Measurements from ENCODE around the gene LAMA2.

LAMA2 gene

DNA sequence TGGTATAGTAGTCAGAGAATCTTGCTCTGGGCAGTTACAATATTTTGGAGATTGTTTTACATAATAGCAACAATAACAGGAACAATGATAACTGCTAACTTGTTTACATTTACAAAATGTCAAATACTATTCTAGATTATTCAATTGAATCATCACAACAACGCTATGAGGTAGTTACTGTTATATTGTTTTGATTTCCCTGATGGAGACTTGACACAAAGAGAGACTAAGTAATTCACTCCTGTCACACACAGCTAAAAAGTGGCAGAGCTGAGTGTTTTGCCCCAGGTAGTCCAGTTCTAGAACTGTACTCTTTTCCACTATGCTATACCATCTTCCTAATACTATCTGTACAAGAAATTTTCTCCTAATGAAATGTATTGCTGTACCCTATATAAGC, 356.1 kb downstream of the LAMA2 start:
- H3K27ac ChIP-seq (ENCODE audit: low read depth, low read length, severe bottlenecking) = no peak overlapping the region
- no peaks in the 10 kb centered on the region for H3K4me1 ChIP-seq (ENCODE audit: control insufficient read depth, insufficient read depth, low read length, poor library complexity, severe bottlenecking)
- H3K9me3 ChIP-seq (ENCODE audit: control insufficient read depth, low read length) = no peaks in the 10 kb centered on the region
- H3K36me3 ChIP-seq (ENCODE audit: control insufficient read depth, insufficient read depth, low read length) = no peaks in the 10 kb centered on the region
- no peak overlapping the region for H3K4me3 ChIP-seq (ENCODE audit: extremely low read depth, insufficient read depth, low read length, poor library complexity, severe bottlenecking)
- no CpG with 5 or more reads among the region's 1 CpG for WGBS, 2 experiments (ENCODE audit: insufficient coverage in 2 of 2)

DNA sequence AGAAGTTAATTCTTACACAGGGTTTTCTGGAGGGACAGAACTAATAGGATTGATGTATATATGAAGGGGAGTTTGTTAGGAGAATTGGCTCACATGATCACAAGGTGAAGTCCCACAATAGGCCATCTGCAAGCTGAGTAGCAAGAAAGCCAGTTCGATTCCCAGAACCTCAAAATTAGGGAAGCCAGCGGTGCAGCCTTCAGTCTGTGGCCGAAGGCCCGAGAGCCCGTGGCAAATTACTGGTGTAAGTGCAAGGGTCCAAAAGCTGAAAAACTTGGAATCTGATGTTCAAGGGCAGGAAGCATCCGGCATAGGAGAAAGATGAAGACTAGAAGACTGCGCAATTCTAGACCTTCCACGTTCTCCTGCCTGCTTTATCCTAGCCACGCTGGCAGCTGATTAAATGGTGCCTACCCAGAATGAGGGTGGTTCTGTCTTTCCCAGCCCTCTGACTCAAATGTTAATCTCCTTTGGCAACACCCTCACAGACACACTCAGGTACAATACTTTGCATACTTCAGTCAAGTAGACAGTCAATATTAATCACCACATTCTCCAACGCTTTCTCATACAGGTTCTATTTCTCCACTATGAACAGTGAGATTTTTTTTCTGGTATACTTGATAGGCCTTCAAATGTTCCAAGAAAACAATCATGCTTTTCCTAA, 357.0 kb downstream of the LAMA2 start:
- Histone ChIP-seq H3K4me3 (ENCODE audit: extremely low read depth, insufficient read depth, low read length, poor library complexity, severe bottlenecking) (no peak overlapping the region), H3K27ac (ENCODE audit: low read depth, low read length, severe bottlenecking) (no peak overlapping the region), H3K9me3 (ENCODE audit: control insufficient read depth, low read length) (no peaks in the 10 kb centered on the region), H3K36me3 (ENCODE audit: control insufficient read depth, insufficient read depth, low read length) (no peaks in the 10 kb centered on the region), H3K4me1 (ENCODE audit: control insufficient read depth, insufficient read depth, low read length, poor library complexity, severe bottlenecking) (no peaks in the 10 kb centered on the region)
- 92 to 98% methylated on average over 9 of the region's 10 CpGs for WGBS, 2 experiments (ENCODE audit: insufficient coverage in 2 of 2)

DNA sequence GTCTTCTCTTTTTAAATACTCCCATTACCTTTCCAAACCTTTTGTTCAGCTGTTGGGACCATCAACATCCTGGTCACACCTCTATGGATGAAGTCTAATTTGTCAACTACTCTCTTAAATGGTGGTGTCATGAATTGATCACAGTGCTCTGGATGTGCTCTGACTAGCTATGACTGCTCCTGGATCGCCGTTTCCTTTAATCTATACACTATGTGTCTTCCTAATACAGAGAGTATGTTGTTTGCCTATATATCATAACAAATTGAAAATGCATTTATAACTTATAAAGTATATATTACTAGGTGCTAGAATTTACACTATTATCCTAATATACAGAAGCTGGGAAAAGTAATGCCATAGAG, 357.5 kb downstream of the LAMA2 start:
- no peak overlapping the region for H3K27ac ChIP-seq (ENCODE audit: low read depth, low read length, severe bottlenecking)
- H3K4me3 ChIP-seq (ENCODE audit: extremely low read depth, insufficient read depth, low read length, poor library complexity, severe bottlenecking) = no peak overlapping the region
- H3K4me1 ChIP-seq (ENCODE audit: control insufficient read depth, insufficient read depth, low read length, poor library complexity, severe bottlenecking) = no peaks in the 10 kb centered on the region
- no CpG with 5 or more reads among the region's 2 CpGs for WGBS, 2 experiments (ENCODE audit: insufficient coverage in 2 of 2)
- H3K9me3 ChIP-seq (ENCODE audit: control insufficient read depth, low read length) = no peaks in the 10 kb centered on the region
- no peaks in the 10 kb centered on the region for H3K36me3 ChIP-seq (ENCODE audit: control insufficient read depth, insufficient read depth, low read length)

DNA sequence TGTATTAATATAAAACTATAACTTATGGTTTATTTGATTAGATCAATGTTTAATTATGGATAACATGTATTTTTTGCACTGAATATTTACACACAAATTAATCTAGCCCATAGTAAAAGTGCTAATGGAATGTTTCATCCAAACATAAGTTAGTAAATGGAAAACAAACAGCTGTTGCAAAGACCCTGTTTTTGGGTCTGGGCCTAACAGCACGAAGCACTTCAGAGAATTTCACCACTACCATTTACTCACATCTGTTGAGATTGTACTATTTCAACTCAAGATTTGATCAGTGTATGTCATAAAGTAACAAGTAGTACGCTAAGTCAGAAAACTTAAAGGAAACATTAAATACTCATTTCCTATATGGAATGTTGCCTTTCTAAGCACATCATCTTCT, 359.6 kb downstream of the LAMA2 start:
- no peaks in the 10 kb centered on the region for H3K9me3 ChIP-seq (ENCODE audit: control insufficient read depth, low read length)
- no peak overlapping the region for H3K27ac ChIP-seq (ENCODE audit: low read depth, low read length, severe bottlenecking)
- no peaks in the 10 kb centered on the region for H3K36me3 ChIP-seq (ENCODE audit: control insufficient read depth, insufficient read depth, low read length)
- H3K4me3 ChIP-seq (ENCODE audit: extremely low read depth, insufficient read depth, low read length, poor library complexity, severe bottlenecking) = no peak overlapping the region
- H3K4me1 ChIP-seq (ENCODE audit: control insufficient read depth, insufficient read depth, low read length, poor library complexity, severe bottlenecking) = no peaks in the 10 kb centered on the region
- WGBS, 2 experiments (ENCODE audit: insufficient coverage in 2 of 2) = no CpG with 5 or more reads among the region's 2 CpGs

DNA sequence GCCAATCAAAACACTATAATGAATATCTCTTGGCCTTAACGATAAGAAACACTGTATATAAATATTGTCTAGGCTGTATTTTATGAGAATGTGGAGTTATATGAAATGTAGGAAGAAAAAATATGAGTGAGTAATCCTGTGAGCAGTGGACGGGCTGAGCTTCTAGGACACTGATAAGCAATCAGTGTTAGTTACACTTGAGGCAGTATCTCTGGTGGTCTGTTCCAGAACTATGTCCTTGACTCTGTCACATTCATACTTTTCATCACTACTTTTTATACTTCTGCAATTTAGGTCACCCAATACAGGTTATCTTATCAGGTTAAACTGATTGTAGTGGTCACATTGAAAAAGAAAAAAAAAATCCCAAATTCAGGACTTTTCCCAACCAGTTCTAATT, 360.4 kb downstream of the LAMA2 start:
- no peak overlapping the region for H3K27ac ChIP-seq (ENCODE audit: low read depth, low read length, severe bottlenecking)
- no peaks in the 10 kb centered on the region for H3K36me3 ChIP-seq (ENCODE audit: control insufficient read depth, insufficient read depth, low read length)
- no peaks in the 10 kb centered on the region for H3K9me3 ChIP-seq (ENCODE audit: control insufficient read depth, low read length)
- no peaks in the 10 kb centered on the region for H3K4me1 ChIP-seq (ENCODE audit: control insufficient read depth, insufficient read depth, low read length, poor library complexity, severe bottlenecking)
- WGBS, 2 experiments (ENCODE audit: insufficient coverage in 2 of 2) = 80% methylated on average over 1 of the region's 2 CpGs; no CpG with 5 or more reads in 1 of the 2 experiments
- H3K4me3 ChIP-seq (ENCODE audit: extremely low read depth, insufficient read depth, low read length, poor library complexity, severe bottlenecking) = no peak overlapping the region

DNA sequence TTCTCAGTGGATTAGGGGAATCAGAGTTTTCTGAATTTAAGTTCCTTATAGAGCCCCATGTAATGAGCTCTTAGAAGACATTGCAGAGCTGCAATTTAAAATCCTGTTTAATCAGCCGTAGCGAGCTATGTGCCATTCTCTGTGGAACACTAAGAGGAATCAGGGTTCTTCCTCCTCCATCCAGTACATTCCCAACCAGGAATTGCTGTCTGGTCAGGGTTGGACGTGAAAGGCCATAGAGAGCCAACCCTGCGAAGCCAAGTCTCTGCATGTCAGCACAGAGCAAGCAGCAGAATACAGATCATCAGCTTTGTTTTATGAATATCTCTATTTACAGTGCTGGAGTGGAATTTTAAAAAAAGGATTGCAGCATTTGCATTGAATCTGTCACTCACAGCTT, 366.0 kb downstream of the LAMA2 start:
- H3K27ac ChIP-seq (ENCODE audit: low read depth, low read length, severe bottlenecking) = no peak overlapping the region
- WGBS, 2 experiments (ENCODE audit: insufficient coverage in 2 of 2) = 79% methylated on average over 4 of the region's 4 CpGs; no CpG with 5 or more reads in 1 of the 2 experiments
- no peaks in the 10 kb centered on the region for H3K36me3 ChIP-seq (ENCODE audit: control insufficient read depth, insufficient read depth, low read length)
- no peak overlapping the region for H3K4me3 ChIP-seq (ENCODE audit: extremely low read depth, insufficient read depth, low read length, poor library complexity, severe bottlenecking)
- no peaks in the 10 kb centered on the region for H3K4me1 ChIP-seq (ENCODE audit: control insufficient read depth, insufficient read depth, low read length, poor library complexity, severe bottlenecking)
- no peaks in the 10 kb centered on the region for H3K9me3 ChIP-seq (ENCODE audit: control insufficient read depth, low read length)

DNA sequence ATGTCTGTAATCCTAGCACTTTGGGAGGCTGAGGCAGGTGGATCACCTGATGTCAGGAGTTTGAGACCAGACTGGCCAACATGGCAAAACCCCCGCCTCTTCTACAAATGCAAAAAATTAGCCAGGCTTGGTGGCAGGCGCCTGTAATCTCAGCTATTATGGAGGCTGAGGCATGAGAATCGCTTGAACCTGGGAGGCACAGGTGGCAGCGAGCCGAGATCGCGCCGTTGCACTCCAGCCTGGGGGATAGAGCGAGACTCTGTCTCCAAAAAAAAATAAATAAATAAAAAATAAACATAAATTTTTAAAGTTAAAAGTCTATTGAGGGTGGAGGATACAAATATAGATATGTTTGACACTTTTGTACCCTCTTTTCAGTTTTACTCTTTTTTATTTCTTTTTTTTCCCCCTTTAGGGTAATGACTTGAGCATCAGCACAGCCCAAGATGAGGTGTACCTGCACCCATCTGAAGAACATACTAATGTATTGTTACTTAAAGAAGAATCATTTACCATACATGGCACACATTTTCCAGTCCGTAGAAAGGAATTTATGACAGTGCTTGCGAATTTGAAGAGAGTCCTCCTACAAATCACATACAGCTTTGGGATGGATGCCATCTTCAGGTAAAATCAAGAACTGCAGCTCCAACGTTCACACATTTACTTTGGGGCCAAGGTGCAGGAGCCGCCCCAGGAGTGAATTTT, 368.9 kb downstream of the LAMA2 start:
- H3K4me3 ChIP-seq (ENCODE audit: extremely low read depth, insufficient read depth, low read length, poor library complexity, severe bottlenecking) = no peak overlapping the region
- 35 to 100% methylated on average over 2 to 4 of the region's 13 CpGs for WGBS, 2 experiments (ENCODE audit: insufficient coverage in 2 of 2)
- no peaks in the 10 kb centered on the region for H3K4me1 ChIP-seq (ENCODE audit: control insufficient read depth, insufficient read depth, low read length, poor library complexity, severe bottlenecking)
- H3K27ac ChIP-seq (ENCODE audit: low read depth, low read length, severe bottlenecking) = no peak overlapping the region
- H3K36me3 ChIP-seq (ENCODE audit: control insufficient read depth, insufficient read depth, low read length) = no peaks in the 10 kb centered on the region
- H3K9me3 ChIP-seq (ENCODE audit: control insufficient read depth, low read length) = no peaks in the 10 kb centered on the region

DNA sequence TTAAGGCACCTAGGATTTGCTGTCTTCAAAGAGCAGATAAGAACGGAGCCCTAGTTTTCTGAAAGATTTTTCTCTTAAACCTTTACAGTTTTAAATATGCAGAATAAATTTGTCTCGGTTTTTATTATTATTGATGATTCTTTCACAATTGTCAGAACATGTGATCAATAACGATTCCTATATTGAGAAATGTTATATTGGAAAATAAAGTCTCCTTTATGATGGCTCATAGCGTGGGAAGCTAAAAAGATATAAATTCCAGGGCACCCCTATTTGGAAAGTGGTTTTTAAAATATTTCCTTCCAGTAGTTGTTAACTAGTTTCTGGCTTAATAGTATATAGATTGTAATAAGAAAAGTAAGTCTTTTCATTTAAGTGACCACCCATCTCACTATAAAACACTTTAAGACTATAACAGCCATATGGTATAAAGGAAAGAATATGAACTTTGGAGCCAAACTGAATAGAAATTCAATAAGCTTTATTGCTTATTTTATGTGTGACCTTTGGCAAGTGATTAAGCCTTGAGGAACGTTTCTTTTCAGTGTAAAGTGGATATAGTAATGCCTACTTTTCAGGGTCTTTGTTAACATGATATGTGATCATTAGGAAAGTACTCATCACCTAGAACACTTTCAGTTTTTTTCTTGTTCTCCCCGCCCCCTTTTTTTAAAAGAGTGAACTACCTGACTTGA, 369.6 kb downstream of the LAMA2 start:
- H3K4me1 ChIP-seq (ENCODE audit: control insufficient read depth, insufficient read depth, low read length, poor library complexity, severe bottlenecking) = no peaks in the 10 kb centered on the region
- WGBS, 2 experiments (ENCODE audit: insufficient coverage in 2 of 2) = 71% methylated on average over 1 of the region's 6 CpGs; no CpG with 5 or more reads in 1 of the 2 experiments
- no peaks in the 10 kb centered on the region for H3K9me3 ChIP-seq (ENCODE audit: control insufficient read depth, low read length)
- H3K27ac ChIP-seq (ENCODE audit: low read depth, low read length, severe bottlenecking) = no peak overlapping the region
- H3K4me3 ChIP-seq (ENCODE audit: extremely low read depth, insufficient read depth, low read length, poor library complexity, severe bottlenecking) = no peak overlapping the region
- H3K36me3 ChIP-seq (ENCODE audit: control insufficient read depth, insufficient read depth, low read length) = no peaks in the 10 kb centered on the region

DNA sequence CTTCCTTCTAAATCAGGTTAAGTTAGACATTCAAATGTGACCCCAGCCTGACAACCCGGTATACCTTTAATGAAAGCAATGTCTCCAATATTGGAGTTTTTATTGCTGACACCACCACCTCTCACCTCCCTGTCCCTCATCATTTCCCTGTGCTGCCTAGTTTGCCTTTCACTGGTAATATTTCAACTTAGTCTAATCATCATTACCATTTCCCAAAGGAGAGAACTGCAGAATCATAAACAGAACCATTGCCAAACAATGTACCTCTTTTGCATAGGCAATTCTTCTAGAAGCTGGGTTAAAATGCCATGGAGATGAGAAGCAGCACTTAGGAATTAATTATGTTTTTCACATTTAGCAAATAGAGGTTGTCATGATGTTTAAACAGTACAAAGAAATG, 370.3 kb downstream of the LAMA2 start:
- H3K9me3 ChIP-seq (ENCODE audit: control insufficient read depth, low read length) = no peaks in the 10 kb centered on the region
- H3K4me3 ChIP-seq (ENCODE audit: extremely low read depth, insufficient read depth, low read length, poor library complexity, severe bottlenecking) = no peak overlapping the region
- H3K36me3 ChIP-seq (ENCODE audit: control insufficient read depth, insufficient read depth, low read length) = no peaks in the 10 kb centered on the region
- 92% methylated on average over 1 of the region's 1 CpG; no CpG with 5 or more reads in 1 of the 2 experiments for WGBS, 2 experiments (ENCODE audit: insufficient coverage in 2 of 2)
- H3K4me1 ChIP-seq (ENCODE audit: control insufficient read depth, insufficient read depth, low read length, poor library complexity, severe bottlenecking) = no peaks in the 10 kb centered on the region
- no peak overlapping the region for H3K27ac ChIP-seq (ENCODE audit: low read depth, low read length, severe bottlenecking)

DNA sequence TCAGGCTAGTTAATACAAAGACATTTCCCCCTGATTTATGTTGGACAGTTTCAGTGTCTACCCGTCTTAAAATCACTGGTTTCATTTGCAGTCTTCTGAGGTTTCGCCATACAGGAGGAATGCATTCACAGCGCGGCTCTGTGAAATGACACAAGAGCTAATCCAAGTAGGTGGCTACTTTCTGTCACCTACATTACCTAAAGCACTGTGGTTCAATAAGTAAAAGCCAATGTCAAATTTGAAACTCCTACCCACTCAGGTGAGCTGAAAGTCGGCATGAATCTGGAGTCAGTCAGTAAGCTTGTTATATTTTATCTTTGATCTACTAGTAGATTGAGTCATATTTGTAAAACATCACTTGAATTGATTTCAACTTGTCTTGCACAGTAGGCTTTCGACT, 370.8 kb downstream of the LAMA2 start:
- 93 to 94% methylated on average over 4 of the region's 6 CpGs for WGBS, 2 experiments (ENCODE audit: insufficient coverage in 2 of 2)
- Histone ChIP-seq H3K36me3 (ENCODE audit: control insufficient read depth, insufficient read depth, low read length) (no peaks in the 10 kb centered on the region), H3K4me1 (ENCODE audit: control insufficient read depth, insufficient read depth, low read length, poor library complexity, severe bottlenecking) (no peaks in the 10 kb centered on the region), H3K27ac (ENCODE audit: low read depth, low read length, severe bottlenecking) (no peak overlapping the region), H3K9me3 (ENCODE audit: control insufficient read depth, low read length) (no peaks in the 10 kb centered on the region), H3K4me3 (ENCODE audit: extremely low read depth, insufficient read depth, low read length, poor library complexity, severe bottlenecking) (no peak overlapping the region)

DNA sequence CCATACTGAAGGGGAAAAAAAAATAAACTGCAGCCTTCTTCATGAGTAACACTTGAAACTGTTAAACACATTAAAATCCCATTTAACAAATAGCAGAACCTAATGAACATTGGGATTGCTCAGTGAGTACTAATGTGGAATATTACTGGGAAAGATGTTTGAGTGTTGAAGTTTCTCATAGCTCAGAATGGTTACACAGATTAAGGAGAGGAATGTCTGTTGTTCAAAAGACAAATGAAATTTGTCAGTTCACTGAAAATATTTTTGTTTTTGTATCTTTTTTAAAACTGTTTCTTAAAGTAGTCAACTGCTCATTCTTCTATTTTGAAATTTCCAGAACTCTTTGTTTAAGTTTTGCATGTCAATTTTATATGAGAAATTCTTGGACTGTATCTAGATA, 374.3 kb downstream of the LAMA2 start:
- Histone ChIP-seq H3K9me3 (ENCODE audit: control insufficient read depth, low read length) (no peaks in the 10 kb centered on the region), H3K4me1 (ENCODE audit: control insufficient read depth, insufficient read depth, low read length, poor library complexity, severe bottlenecking) (no peaks in the 10 kb centered on the region)

More for the DNA sequence above, 374.3 kb downstream of the LAMA2 start:
- H3K27ac ChIP-seq (ENCODE audit: low read depth, low read length, severe bottlenecking) = no peak overlapping the region
- no peaks in the 10 kb centered on the region for H3K36me3 ChIP-seq (ENCODE audit: control insufficient read depth, insufficient read depth, low read length)
- no peak overlapping the region for H3K4me3 ChIP-seq (ENCODE audit: extremely low read depth, insufficient read depth, low read length, poor library complexity, severe bottlenecking)
